Trophoblast cell (in vitro differentiated cells and primary cell): Measurements from ENCODE around the gene SLC34A1.
A peak's percentile ranks its signal among the peaks of the same experiment; 100 is the strongest.

Experiments
- DNase-seq, 2 donors: peaks; one replicate each; pipeline ENCODE4 v3.0.0-alpha.2; 2016
- H2AFZ ChIP-seq: 2 replicates; pipeline ENCODE4 v1.6.1; 2013; ENCODE audit warnings: low read length, moderate library complexity, mild to moderate bottlenecking; ENCODE audit not compliant: insufficient read depth, poor library complexity
- H2AK5ac ChIP-seq: 2 replicates; pipeline ENCODE4 v1.6.1; 2013; ENCODE audit warnings: mild to moderate bottlenecking, low read length
- H2BK120ac ChIP-seq: 2 replicates; pipeline ENCODE4 v1.6.1; 2013; ENCODE audit warnings: low read length, mild to moderate bottlenecking, moderate library complexity; ENCODE audit not compliant: insufficient read depth, poor library complexity
- H2BK12ac ChIP-seq: 2 replicates; pipeline ENCODE4 v1.6.1; 2013; ENCODE audit warnings: mild to moderate bottlenecking, low read length, moderate library complexity
- H2BK5ac ChIP-seq: 2 replicates; pipeline ENCODE4 v1.6.1; 2013; ENCODE audit warnings: low read length, low read depth, moderate library complexity, mild to moderate bottlenecking; ENCODE audit not compliant: poor library complexity
- H3K14ac ChIP-seq: 2 replicates; pipeline ENCODE4 v1.6.1; 2013; ENCODE audit warnings: mild to moderate bottlenecking, low read length
- H3K18ac ChIP-seq: 2 replicates; pipeline ENCODE4 v1.6.1; 2013; ENCODE audit warnings: mild to moderate bottlenecking, low read length
- H3K23ac ChIP-seq: 2 replicates; pipeline ENCODE4 v1.6.1; 2013; ENCODE audit warnings: low read length
- H3K27ac ChIP-seq: 2 replicates; pipeline ENCODE4 v1.5.1; 2013; ENCODE audit warnings: low read depth, mild to moderate bottlenecking, inconsistent platforms, low read length, moderate library complexity
- H3K27me3 ChIP-seq: 2 replicates; pipeline ENCODE4 v1.6.1; 2013; ENCODE audit warnings: inconsistent platforms, mild to moderate bottlenecking, low read length, moderate library complexity; ENCODE audit not compliant: insufficient read depth
- H3K36me3 ChIP-seq, 2 experiments: 1 replicate in 1 of 2; 2 replicates in 1 of 2; pipeline ENCODE4 v1.6.1; 2013; ENCODE audit warnings: low read length in 2 of 2, mild to moderate bottlenecking in 2 of 2, moderate library complexity in 1 of 2; ENCODE audit not compliant: insufficient read depth in 2 of 2, control insufficient read depth in 1 of 2
- H3K4ac ChIP-seq: 2 replicates; pipeline ENCODE4 v1.6.1; 2013; ENCODE audit warnings: low read depth, mild to moderate bottlenecking, low read length, moderate library complexity
- H3K4me1 ChIP-seq, 2 experiments: 1 replicate in 1 of 2; 2 replicates in 1 of 2; pipeline ENCODE4 v1.6.1; 2013; ENCODE audit warnings: low read length in 2 of 2, mild to moderate bottlenecking in 2 of 2, moderate library complexity in 1 of 2; ENCODE audit not compliant: insufficient read depth in 2 of 2, control insufficient read depth in 1 of 2
- H3K4me2 ChIP-seq: 2 replicates; pipeline ENCODE4 v1.6.1; 2013; ENCODE audit warnings: inconsistent platforms, mild to moderate bottlenecking, low read length, moderate library complexity
- H3K4me3 ChIP-seq: 2 replicates; pipeline ENCODE4 v1.5.1; 2013; ENCODE audit warnings: mild to moderate bottlenecking, low read depth, low read length, inconsistent platforms
- H3K79me1 ChIP-seq: one replicate; pipeline ENCODE4 v1.6.1; 2013; ENCODE audit warnings: low read length
- H3K79me2 ChIP-seq: 2 replicates; pipeline ENCODE4 v1.6.1; 2013; ENCODE audit warnings: low read length, mild to moderate bottlenecking; ENCODE audit not compliant: control insufficient read depth, insufficient read depth, poor library complexity
- H3K9ac ChIP-seq: 2 replicates; pipeline ENCODE4 v1.6.1; 2013; ENCODE audit warnings: mild to moderate bottlenecking, low read length
- H3K9me3 ChIP-seq: 2 replicates; pipeline ENCODE4 v1.6.1; 2013; ENCODE audit warnings: low read depth, mild to moderate bottlenecking, control low read depth, inconsistent platforms, low read length; ENCODE audit not compliant: insufficient read depth
- H4K12ac ChIP-seq: 2 replicates; pipeline ENCODE4 v1.6.1; 2013; ENCODE audit warnings: low read depth, mild to moderate bottlenecking, low read length, moderate library complexity
- H4K8ac ChIP-seq: 2 replicates; pipeline ENCODE4 v1.6.1; 2013; ENCODE audit warnings: low read depth, mild to moderate bottlenecking, low read length, moderate library complexity
- H4K91ac ChIP-seq: one replicate; pipeline ENCODE4 v1.6.1; 2013; ENCODE audit warnings: low read depth, mild to moderate bottlenecking, low read length, moderate library complexity
- WGBS: extraction: QIAGEN DNeasy Blood & Tissue Kit; methylation state at CpG from one replicate; pipeline ENCODE4 v1.1.7; 2013; ENCODE audit warnings: missing lambda C conversion rate; ENCODE audit not compliant: insufficient read length, insufficient coverage; ENCODE audit errors: extremely low coverage; 5-methylcytosine and 5-hydroxymethylcytosine counted together

SLC34A1 gene

DNA sequence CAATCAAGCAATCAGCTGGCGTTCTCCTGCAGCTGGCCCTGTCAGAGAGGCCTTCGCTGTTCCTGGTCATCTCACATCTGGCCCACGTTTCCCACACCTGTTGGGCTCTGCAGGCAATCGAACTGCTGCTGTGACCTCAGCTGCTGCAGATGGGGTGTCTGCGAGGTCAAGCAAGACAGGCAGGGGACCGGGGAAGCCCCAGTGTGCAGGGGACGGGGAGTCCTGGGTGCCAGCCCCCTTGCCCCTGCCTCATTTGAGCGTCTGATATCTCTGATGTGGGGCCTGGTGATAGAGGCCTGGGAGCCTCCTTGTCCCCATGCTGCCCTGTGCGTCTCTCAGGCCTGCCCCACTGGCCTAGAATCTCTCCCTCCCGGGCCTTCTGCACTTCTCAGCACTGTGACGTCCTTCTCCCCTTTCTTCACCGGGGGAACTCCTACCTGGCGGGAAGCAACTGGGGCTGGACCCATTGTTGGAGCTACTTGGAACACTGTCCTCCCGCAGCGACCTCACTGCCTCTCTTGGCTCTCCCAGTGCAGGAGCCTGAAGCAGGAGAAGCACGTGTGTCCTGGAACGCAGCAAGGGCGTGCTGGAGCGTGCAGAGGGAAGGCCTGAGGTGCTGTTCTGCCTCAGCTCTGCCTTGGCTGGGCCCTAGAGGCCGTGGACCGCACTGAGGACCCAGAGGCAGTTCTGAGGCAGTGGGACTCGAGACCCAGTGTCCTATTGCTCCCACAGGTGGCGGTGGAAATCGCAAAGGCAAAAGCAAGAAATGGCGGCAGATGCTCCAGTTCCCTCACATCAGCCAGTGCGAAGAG lies 46.1 kb downstream of the SLC34A1 start:
- Histone ChIP-seq H2BK5ac (no peak overlapping the region), H3K9ac (no peak overlapping the region), H2BK12ac (no peak overlapping the region), H2BK120ac (no peak overlapping the region), H3K23ac (no peak overlapping the region), H3K14ac (no peak overlapping the region), H3K4me3 (no peak overlapping the region), H4K8ac (no peak overlapping the region), H2AK5ac (no peak overlapping the region), H3K4ac (no peak overlapping the region), H3K4me2 (no peak overlapping the region), H2AFZ (no peak overlapping the region), H4K91ac (no peak overlapping the region), H3K9me3 (no peaks in the 10 kb centered on the region), H3K27me3 (no peaks in the 10 kb centered on the region), H3K36me3 (peaks cover 40 to 44% of the 10 kb centered on the region in 2 experiments), H4K12ac (no peak overlapping the region), H3K27ac (no peak overlapping the region), H3K79me1 (peaks cover 9% of the 10 kb centered on the region), H3K79me2 (peaks cover 5% of the 10 kb centered on the region), H3K18ac (no peak overlapping the region), H3K4me1 (peaks cover 13 to 14% of the 10 kb centered on the region in 2 experiments)
- DNase-seq: no peak
- WGBS: no CpG with 5 or more reads among the region's 26 CpGs

DNA sequence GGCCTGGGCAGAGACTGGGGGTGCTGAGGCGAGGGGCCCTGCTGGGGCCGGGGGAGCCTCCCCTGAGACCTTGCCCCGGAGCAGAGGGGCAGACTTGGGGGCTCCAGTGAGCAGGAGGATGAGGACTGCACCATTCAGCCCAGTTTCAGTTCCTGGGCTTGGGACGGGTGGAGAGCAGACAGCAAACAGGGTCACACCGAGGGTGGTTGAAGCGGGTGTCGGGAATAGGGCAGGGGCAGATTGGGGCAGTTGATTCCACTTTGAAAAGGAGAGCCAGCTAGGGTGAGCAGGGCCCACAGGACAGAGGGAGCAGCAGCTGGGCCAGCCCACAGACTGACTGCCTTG lies 46.7 kb downstream of the SLC34A1 start:
- H3K27me3 ChIP-seq: no peaks in the 10 kb centered on the region

GRCh38 chr5:177431317-177432142 lies 47.3 kb downstream of the SLC34A1 start:
- Histone ChIP-seq H2AFZ (no peak overlapping the region), H4K12ac (no peak overlapping the region), H4K91ac (no peak overlapping the region), H3K27me3 (no peaks in the 10 kb centered on the region), H2BK120ac (no peak overlapping the region), H3K4me1 (peaks cover 8 to 10% of the 10 kb centered on the region in 2 experiments), H3K36me3 (peaks cover 49 to 55% of the 10 kb centered on the region in 2 experiments), H3K23ac (no peak overlapping the region), H3K4me2 (no peak overlapping the region), H2BK5ac (no peak overlapping the region), H3K9ac (peak overlapping the region; percentile 16), H3K27ac (no peak overlapping the region), H3K79me1 (peaks cover 3% of the 10 kb centered on the region), H2BK12ac (no peak overlapping the region), H3K18ac (no peak overlapping the region), H3K79me2 (peaks cover 3% of the 10 kb centered on the region), H3K4ac (no peak overlapping the region), H3K14ac (no peak overlapping the region), H4K8ac (no peak overlapping the region), H3K9me3 (no peaks in the 10 kb centered on the region), H3K4me3 (no peak overlapping the region), H2AK5ac (no peak overlapping the region)
- no peak for DNase-seq
- WGBS: no CpG with 5 or more reads among the region's 29 CpGs

More for the DNA sequence above, 46.7 kb downstream of the SLC34A1 start:
- no peak overlapping the region for H4K8ac ChIP-seq
- peaks cover 4% of the 10 kb centered on the region for H3K79me2 ChIP-seq
- H2AK5ac ChIP-seq: no peak overlapping the region
- no peak overlapping the region for H2BK12ac ChIP-seq
- no peak overlapping the region for H3K4me2 ChIP-seq
- H3K4ac ChIP-seq: no peak overlapping the region
- H3K23ac ChIP-seq: no peak overlapping the region
- no peak overlapping the region for H3K4me3 ChIP-seq
- H3K79me1 ChIP-seq: peaks cover 4% of the 10 kb centered on the region
- H2BK120ac ChIP-seq: no peak overlapping the region
- H3K4me1 ChIP-seq: peaks cover 8 to 10% of the 10 kb centered on the region in 2 experiments
- no peak overlapping the region for H3K27ac ChIP-seq
- peaks cover 43 to 49% of the 10 kb centered on the region in 2 experiments for H3K36me3 ChIP-seq
- H3K9me3 ChIP-seq: no peaks in the 10 kb centered on the region
- no CpG with 5 or more reads among the region's 7 CpGs for WGBS
- no peak overlapping the region for H4K91ac ChIP-seq
- no peak overlapping the region for H4K12ac ChIP-seq
- DNase-seq: no peak
- no peak overlapping the region for H3K14ac ChIP-seq
- H3K9ac ChIP-seq: no peak overlapping the region
- no peak overlapping the region for H2AFZ ChIP-seq
- H3K18ac ChIP-seq: no peak overlapping the region
- no peak overlapping the region for H2BK5ac ChIP-seq

GRCh38 chr5:177432143-177432838 lies 48.1 kb downstream of the SLC34A1 start:
- H3K4me1 ChIP-seq: peaks cover 7% of the 10 kb centered on the region in 2 experiments
- no peak overlapping the region for H2BK12ac ChIP-seq
- peaks cover 54 to 59% of the 10 kb centered on the region in 2 experiments for H3K36me3 ChIP-seq
- no peak overlapping the region for H4K12ac ChIP-seq
- no peak overlapping the region for H3K9ac ChIP-seq
- H3K23ac ChIP-seq: no peak overlapping the region
- no peak overlapping the region for H2BK120ac ChIP-seq
- H3K4me3 ChIP-seq: no peak overlapping the region
- H2AK5ac ChIP-seq: no peak overlapping the region
- no peak overlapping the region for H3K18ac ChIP-seq
- WGBS: no CpG with 5 or more reads among the region's 18 CpGs
- no peaks in the 10 kb centered on the region for H3K79me1 ChIP-seq
- no peak overlapping the region for H3K27ac ChIP-seq
- H2AFZ ChIP-seq: no peak overlapping the region
- peaks cover 1% of the 10 kb centered on the region for H3K9me3 ChIP-seq
- H4K8ac ChIP-seq: no peak overlapping the region
- no peak for DNase-seq
- H3K4me2 ChIP-seq: no peak overlapping the region
- no peak overlapping the region for H4K91ac ChIP-seq
- no peak overlapping the region for H2BK5ac ChIP-seq
- H3K4ac ChIP-seq: no peak overlapping the region
- H3K79me2 ChIP-seq: no peaks in the 10 kb centered on the region
- H3K14ac ChIP-seq: no peak overlapping the region
- no peaks in the 10 kb centered on the region for H3K27me3 ChIP-seq
